Natural killer cell (primary cell): ENCODE data around the gene FILIP1L. TPM values are rescaled to one million over a fixed set of nuclear protein-coding genes. Genes with fewer than 3 reads are reported as not detected.

Source experiments
- ATAC-seq, 3 donors: fragments of 150-1000 bp in 2 of 3; fragments of 200-7000 bp in 1 of 3; cut with Tn5 transposase; 1 replicate in 1 of 3; 2 replicates in 2 of 3; pipeline ENCODE4 v1.10.0; 2021; ENCODE audit warnings: mild to moderate bottlenecking in 2 of 3, moderate library complexity in 2 of 3
- DNase-seq, 2 donors: peaks; one replicate each; pipeline versions ENCODE4 v3.0.0 to v3.0.0-alpha.2; 2013 to 2021; ENCODE audit warnings: mixed read lengths in 1 of 2
- H3K27ac ChIP-seq: one replicate; pipeline ENCODE4 v1.5.1; 2013; ENCODE audit warnings: mild to moderate bottlenecking, low read length
- H3K27me3 ChIP-seq: one replicate; pipeline ENCODE4 v1.6.1; 2013; ENCODE audit warnings: low read length; ENCODE audit not compliant: control insufficient read depth, insufficient read depth
- H3K36me3 ChIP-seq: one replicate; pipeline ENCODE4 v1.6.1; 2013; ENCODE audit warnings: low read length; ENCODE audit not compliant: control insufficient read depth, insufficient read depth
- H3K4me1 ChIP-seq: one replicate; pipeline ENCODE4 v1.6.1; 2013; ENCODE audit warnings: low read length; ENCODE audit not compliant: control insufficient read depth, insufficient read depth
- H3K4me3 ChIP-seq: one replicate; pipeline ENCODE4 v1.5.1; 2013; ENCODE audit warnings: low read length
- H3K9me3 ChIP-seq: one replicate; pipeline ENCODE4 v1.6.1; 2013; ENCODE audit warnings: low read length; ENCODE audit not compliant: control insufficient read depth, insufficient read depth
- H3K27ac Mint-ChIP-seq, 2 donors: one replicate each; pipeline ENCODE4 v1.8.0; 2022; ENCODE audit warnings: mild to moderate bottlenecking in 2 of 2, mixed read lengths in 2 of 2, moderate library complexity in 1 of 2
- H3K27me3 Mint-ChIP-seq, 2 donors: one replicate each; pipeline ENCODE4 v1.8.0; 2022; ENCODE audit warnings: low read depth in 2 of 2, mixed read lengths in 2 of 2
- H3K36me3 Mint-ChIP-seq: one replicate; pipeline ENCODE4 v1.8.0; 2022; ENCODE audit warnings: mixed read lengths
- H3K4me1 Mint-ChIP-seq, 2 donors: one replicate each; pipeline ENCODE4 v1.8.0; 2022; ENCODE audit warnings: mixed read lengths in 2 of 2
- H3K4me3 Mint-ChIP-seq: one replicate; pipeline ENCODE4 v1.8.0; 2022; ENCODE audit warnings: mild to moderate bottlenecking, moderate library complexity, mixed read lengths
- H3K9me3 Mint-ChIP-seq, 2 donors: one replicate each; pipeline ENCODE4 v1.8.0; 2022; ENCODE audit warnings: mixed read lengths in 2 of 2
- WGBS: methylation state at CpG from one replicate; pipeline ENCODE4 v1.1.7; 2013; ENCODE audit warnings: missing lambda C conversion rate; ENCODE audit not compliant: insufficient coverage; 5-methylcytosine and 5-hydroxymethylcytosine counted together
- intact Hi-C: fragments of 100-400 bp; cut with micrococcal nuclease; formaldehyde crosslinking; loops from one replicate; pipeline ENCODE4 v1.14.2; 2022
- total RNA-seq, 4 donors: library from RNA; stranded (reverse); fragments of 120-200 nt in 1 of 4; gene quantifications; one replicate each; pipeline versions ENCODE4 v1.2.3 to v1.2.4, GENCODE V29; 2013 to 2022
- TF ChIP-seq, protein P1 (sequence below): fragments of 200-600 bp; IDR thresholded peaks from one replicate; pipeline ENCODE4 v1.8.0; 2022; ENCODE audit warnings: antibody characterized with exemption

FILIP1L gene
- total RNA-seq, 3 donors from 2014 or later (not counting 1 experiment from before 2014, with no cell fraction given): 0.12 TPM; not detected in 2

DNA sequence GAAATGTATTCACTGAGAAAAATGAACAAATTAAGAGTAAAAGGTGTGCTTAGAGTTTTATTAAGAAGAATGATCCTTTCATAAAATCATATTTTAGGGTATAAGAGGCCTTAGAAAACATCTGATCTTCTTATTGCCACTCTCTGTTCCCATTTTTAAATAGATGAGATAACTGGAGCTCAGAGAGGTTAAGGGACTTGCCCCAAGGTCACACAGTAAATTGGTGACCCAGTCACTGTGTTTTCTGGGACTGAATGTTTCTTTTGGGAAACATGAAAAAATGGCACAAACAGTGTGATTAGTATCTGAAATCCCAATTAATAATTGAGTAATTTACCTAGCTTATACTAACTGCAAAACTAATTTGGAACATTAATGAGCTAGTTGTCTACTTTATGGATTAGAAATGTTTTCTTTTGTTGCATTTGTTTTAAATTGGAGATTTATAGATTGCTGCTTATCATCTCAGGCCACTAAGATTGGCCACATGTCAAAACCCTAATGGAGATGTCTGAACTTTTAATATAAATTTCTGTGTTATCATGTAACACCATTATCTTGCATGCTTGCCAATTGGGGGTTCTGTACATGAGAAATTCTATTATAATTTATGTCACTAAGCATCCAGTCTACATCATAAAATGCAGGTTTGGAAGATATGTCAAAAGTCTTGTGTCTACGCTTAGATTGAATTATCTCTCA is 231.7 kb downstream of the FILIP1L start:
- intact Hi-C loops: no loop called here
- WGBS: 100% methylated on average over 1 of the region's 1 CpG
- Mint-ChIP-seq H3K4me1 (peaks cover 14 to 21% of the 10 kb centered on the region in 2 donors), H3K9me3 (no peaks in the 10 kb centered on the region), H3K27me3 (no peaks in the 10 kb centered on the region), H3K36me3 (no peaks in the 10 kb centered on the region), H3K27ac (no peak overlapping the region), H3K4me3 (no peak overlapping the region)
- no peaks in the 10 kb centered on the region for H3K9me3 ChIP-seq
- no peak overlapping the region for H3K4me3 ChIP-seq
- no peak overlapping the region for H3K27ac ChIP-seq
- no peak for ATAC-seq
- H3K36me3 ChIP-seq: no peaks in the 10 kb centered on the region
- DNase-seq: no peak
- no peaks in the 10 kb centered on the region for H3K27me3 ChIP-seq
- TF ChIP-seq, protein P1, sequence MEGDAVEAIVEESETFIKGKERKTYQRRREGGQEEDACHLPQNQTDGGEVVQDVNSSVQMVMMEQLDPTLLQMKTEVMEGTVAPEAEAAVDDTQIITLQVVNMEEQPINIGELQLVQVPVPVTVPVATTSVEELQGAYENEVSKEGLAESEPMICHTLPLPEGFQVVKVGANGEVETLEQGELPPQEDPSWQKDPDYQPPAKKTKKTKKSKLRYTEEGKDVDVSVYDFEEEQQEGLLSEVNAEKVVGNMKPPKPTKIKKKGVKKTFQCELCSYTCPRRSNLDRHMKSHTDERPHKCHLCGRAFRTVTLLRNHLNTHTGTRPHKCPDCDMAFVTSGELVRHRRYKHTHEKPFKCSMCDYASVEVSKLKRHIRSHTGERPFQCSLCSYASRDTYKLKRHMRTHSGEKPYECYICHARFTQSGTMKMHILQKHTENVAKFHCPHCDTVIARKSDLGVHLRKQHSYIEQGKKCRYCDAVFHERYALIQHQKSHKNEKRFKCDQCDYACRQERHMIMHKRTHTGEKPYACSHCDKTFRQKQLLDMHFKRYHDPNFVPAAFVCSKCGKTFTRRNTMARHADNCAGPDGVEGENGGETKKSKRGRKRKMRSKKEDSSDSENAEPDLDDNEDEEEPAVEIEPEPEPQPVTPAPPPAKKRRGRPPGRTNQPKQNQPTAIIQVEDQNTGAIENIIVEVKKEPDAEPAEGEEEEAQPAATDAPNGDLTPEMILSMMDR: no peak
- H3K4me1 ChIP-seq: no peaks in the 10 kb centered on the region

DNA sequence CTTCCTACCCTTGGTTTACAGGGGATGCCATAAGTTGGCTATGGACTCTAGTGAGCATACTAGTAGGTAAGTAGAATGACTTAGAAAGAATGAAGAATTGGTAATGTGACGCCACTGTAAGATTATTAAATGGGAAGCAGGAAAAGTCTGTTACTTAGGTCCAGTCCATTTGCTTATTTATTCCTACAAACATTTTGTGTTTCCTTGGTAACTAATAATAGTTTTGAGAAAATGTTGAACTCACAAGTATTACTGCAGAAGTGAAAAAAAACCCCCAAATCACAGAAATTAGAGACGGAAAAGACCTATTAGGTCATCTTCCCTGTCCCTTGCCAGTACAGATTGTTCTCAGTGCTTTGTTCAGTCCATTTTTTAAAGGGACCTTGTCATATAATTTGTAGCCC is 233.2 kb downstream of the FILIP1L start:
- H3K9me3 Mint-ChIP-seq: no peaks in the 10 kb centered on the region
- intact Hi-C loops: no loop called here
- no peak overlapping the region for H3K27ac ChIP-seq
- no peaks in the 10 kb centered on the region for H3K36me3 ChIP-seq
- peaks cover 23 to 27% of the 10 kb centered on the region in 2 donors for H3K4me1 Mint-ChIP-seq
- H3K27me3 Mint-ChIP-seq: no peaks in the 10 kb centered on the region
- 94% methylated on average over 1 of the region's 2 CpGs for WGBS
- no peak for ATAC-seq
- no peak for DNase-seq
- no peaks in the 10 kb centered on the region for H3K9me3 ChIP-seq
- no peaks in the 10 kb centered on the region for H3K36me3 Mint-ChIP-seq
- no peaks in the 10 kb centered on the region for H3K27me3 ChIP-seq
- TF ChIP-seq, protein P1: no peak
- no peak overlapping the region for H3K4me3 Mint-ChIP-seq
- H3K27ac Mint-ChIP-seq: no peak overlapping the region
- H3K4me3 ChIP-seq: no peak overlapping the region
- no peaks in the 10 kb centered on the region for H3K4me1 ChIP-seq

DNA sequence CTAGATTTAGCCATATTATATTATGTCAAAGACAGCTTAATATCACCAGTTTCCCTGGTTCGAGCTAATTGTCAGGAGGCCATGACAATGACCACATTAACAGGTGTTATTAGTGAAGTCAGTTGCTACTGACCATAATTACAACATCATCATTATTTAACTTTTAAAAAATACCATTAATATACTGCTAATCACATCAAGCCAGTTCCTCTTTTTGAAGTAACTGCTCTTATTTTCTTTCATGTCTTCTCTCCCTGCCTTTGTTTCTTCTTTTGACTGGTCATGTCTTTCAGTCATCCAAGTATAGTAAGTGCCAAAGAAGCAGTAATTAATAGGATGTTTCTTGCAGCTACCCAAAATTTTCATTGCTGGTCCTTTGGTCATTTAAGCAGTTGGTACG is 235.0 kb downstream of the FILIP1L start:
- no peak overlapping the region for H3K4me3 ChIP-seq
- no peaks in the 10 kb centered on the region for H3K36me3 ChIP-seq
- intact Hi-C loops: no loop called here
- WGBS: 92% methylated on average over 1 of the region's 2 CpGs
- peaks cover 21% of the 10 kb centered on the region in 2 donors for H3K4me1 Mint-ChIP-seq
- no peak overlapping the region for H3K27ac ChIP-seq
- no peaks in the 10 kb centered on the region for H3K36me3 Mint-ChIP-seq
- TF ChIP-seq, protein P1: no peak
- H3K27me3 ChIP-seq: peaks cover 4% of the 10 kb centered on the region
- H3K27me3 Mint-ChIP-seq: peaks cover 0 to 1% of the 10 kb centered on the region in 2 donors
- DNase-seq (no peak), ATAC-seq (no peak)
- no peaks in the 10 kb centered on the region for H3K9me3 ChIP-seq
- no peak overlapping the region for H3K4me3 Mint-ChIP-seq
- H3K27ac Mint-ChIP-seq: no peak overlapping the region
- no peaks in the 10 kb centered on the region for H3K9me3 Mint-ChIP-seq
- H3K4me1 ChIP-seq: peaks cover 5% of the 10 kb centered on the region

GRCh38 chr3:99878005-99878404 is 236.3 kb downstream of the FILIP1L start:
- Histone ChIP-seq H3K4me1 (peaks cover 5% of the 10 kb centered on the region), H3K36me3 (no peaks in the 10 kb centered on the region), H3K4me3 (no peak overlapping the region), H3K9me3 (no peaks in the 10 kb centered on the region), H3K27ac (no peak overlapping the region), H3K27me3 (peaks cover 17% of the 10 kb centered on the region)
- intact Hi-C loops: no loop called here
- peak in 1 of 2 donors; percentile 9 for DNase-seq
- Mint-ChIP-seq H3K9me3 (no peaks in the 10 kb centered on the region), H3K36me3 (no peaks in the 10 kb centered on the region), H3K4me1 (peaks cover 12 to 17% of the 10 kb centered on the region in 2 donors), H3K4me3 (peak overlapping the region; percentile 84), H3K27me3 (peaks cover 0 to 9% of the 10 kb centered on the region in 2 donors), H3K27ac (peak overlapping the region; percentile 29 to 44)
- TF ChIP-seq, protein P1: no peak
- no CpG with 5 or more reads among the region's 1 CpG for WGBS
- ATAC-seq: peak in 1 of 3 donors; percentile 37
